NCI-H510A (cell line): ENCODE measurements around the gene DPF3.

Source experiments
- DNase-seq: peaks from one replicate; lab custom pipeline; 2025; lab: John Stamatoyannopoulos, UW

The DPF3 gene

GRCh38 chr14:72715215-72715849 lies 178.6 kb downstream of the DPF3 start:
- no peak for DNase-seq

- no peak for DNase-seq
These were observed 179.1 kb downstream of the DPF3 start for GRCh38 chr14:72714871-72715214.

- DNase-seq: no peak
These were observed 179.8 kb downstream of the DPF3 start for GRCh38 chr14:72714094-72714493.

GRCh38 chr14:72711936-72712335 lies 182.0 kb downstream of the DPF3 start:
- DNase-seq: no peak

GRCh38 chr14:72709916-72710611 lies 183.8 kb downstream of the DPF3 start:
- no peak for DNase-seq

GRCh38 chr14:72708708-72709475 lies 185.0 kb downstream of the DPF3 start:
- no peak for DNase-seq

GRCh38 chr14:72708222-72708621 lies 185.7 kb downstream of the DPF3 start:
- DNase-seq: no peak

GRCh38 chr14:72706485-72706884 lies 187.4 kb downstream of the DPF3 start:
- no peak for DNase-seq

GRCh38 chr14:72704502-72704901 lies 189.4 kb downstream of the DPF3 start:
- DNase-seq: no peak

- no peak for DNase-seq
These were observed 192.3 kb downstream of the DPF3 start for GRCh38 chr14:72701605-72702004.

GRCh38 chr14:72701237-72701565 lies 192.7 kb downstream of the DPF3 start:
- no peak for DNase-seq

- DNase-seq: no peak
These were observed 193.3 kb downstream of the DPF3 start for GRCh38 chr14:72700338-72701236.

GRCh38 chr14:72699852-72700257 lies 194.0 kb downstream of the DPF3 start:
- DNase-seq: no peak

GRCh38 chr14:72699443-72699842 lies 194.5 kb downstream of the DPF3 start:
- DNase-seq: no peak

GRCh38 chr14:72692696-72693095 lies 201.2 kb downstream of the DPF3 start:
- peak; percentile 41 for DNase-seq

GRCh38 chr14:72690324-72690723 lies 203.6 kb downstream of the DPF3 start:
- DNase-seq: no peak

GRCh38 chr14:72688990-72689671 lies 204.8 kb downstream of the DPF3 start:
- DNase-seq: no peak

GRCh38 chr14:72686832-72687231 lies 207.1 kb downstream of the DPF3 start:
- DNase-seq: no peak

GRCh38 chr14:72686101-72686500 lies 207.8 kb downstream of the DPF3 start:
- no peak for DNase-seq

- DNase-seq: no peak
These were observed 208.4 kb downstream of the DPF3 start for GRCh38 chr14:72685456-72685855.

- DNase-seq: no peak
These were observed 210.1 kb downstream of the DPF3 start for GRCh38 chr14:72683787-72684186.

- DNase-seq: no peak
These were observed 211.7 kb downstream of the DPF3 start for GRCh38 chr14:72682188-72682587.
